Stimulated activated CD8-positive, alpha-beta memory T cell treated with anti-CD3 and anti-CD28 coated beads, Interleukin-15, amount 100 ng/mL, for 1 hour (primary cell): Measurements from ENCODE around the gene EDN3.

ENCODE experiments used
- DNase-seq: peaks from one replicate; pipeline ENCODE4 v3.0.0-alpha.2; 2020; ENCODE audit warnings: low read depth

The EDN3 gene

DNA sequence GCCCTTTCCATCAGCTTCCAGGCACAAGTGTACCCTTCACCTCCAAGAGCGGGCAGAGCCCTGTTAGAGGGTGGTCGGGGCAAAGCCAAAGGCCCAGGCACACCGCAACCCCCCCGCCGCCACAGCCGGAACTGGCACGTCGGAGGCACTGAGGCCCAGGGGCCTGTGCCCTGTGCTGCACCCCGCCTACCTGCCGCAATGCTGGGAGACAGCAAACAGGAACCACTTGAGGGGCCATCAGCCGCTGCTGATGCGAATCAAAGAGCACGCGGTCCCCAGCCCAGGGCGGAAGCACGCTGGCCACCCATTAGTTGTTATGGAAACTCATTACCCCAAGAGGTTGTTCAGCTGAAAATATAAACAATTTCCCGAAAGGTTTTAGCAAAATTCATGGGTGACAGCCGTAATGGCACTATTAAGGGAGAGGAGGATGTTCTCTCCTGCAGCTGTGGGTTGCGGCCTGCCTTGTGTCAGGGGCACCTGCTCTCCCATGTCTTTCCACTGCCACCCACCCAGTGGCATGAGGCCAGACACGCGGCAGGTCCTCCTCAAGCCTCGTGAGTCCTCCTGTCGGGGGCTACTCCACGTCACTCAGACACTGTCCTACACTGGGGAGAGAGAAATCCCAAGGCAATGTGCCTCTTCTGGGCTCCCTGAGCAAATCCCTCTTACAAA is 65.3 kb downstream of the EDN3 start:
- DNase-seq: no peak

DNA sequence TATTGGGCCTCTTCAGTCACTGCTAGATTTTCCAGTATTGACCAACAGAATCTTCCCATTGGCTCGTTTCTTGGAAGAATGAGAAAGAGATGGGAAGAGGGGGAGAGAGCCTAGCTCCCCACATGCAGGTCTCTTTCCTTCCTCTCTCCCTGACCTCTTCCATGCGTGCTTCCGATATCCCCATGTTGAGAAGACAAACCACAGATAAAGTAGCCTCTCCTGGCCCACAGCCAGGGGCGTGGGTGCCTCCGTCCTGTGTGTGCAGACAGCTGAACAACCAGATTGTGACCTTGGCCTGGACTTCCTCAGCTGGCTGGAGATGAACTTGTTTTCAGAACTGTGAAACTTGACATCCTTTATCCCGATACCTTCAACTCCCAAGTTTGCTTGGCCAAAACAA is 71.0 kb downstream of the EDN3 start:
- DNase-seq: no peak

DNA sequence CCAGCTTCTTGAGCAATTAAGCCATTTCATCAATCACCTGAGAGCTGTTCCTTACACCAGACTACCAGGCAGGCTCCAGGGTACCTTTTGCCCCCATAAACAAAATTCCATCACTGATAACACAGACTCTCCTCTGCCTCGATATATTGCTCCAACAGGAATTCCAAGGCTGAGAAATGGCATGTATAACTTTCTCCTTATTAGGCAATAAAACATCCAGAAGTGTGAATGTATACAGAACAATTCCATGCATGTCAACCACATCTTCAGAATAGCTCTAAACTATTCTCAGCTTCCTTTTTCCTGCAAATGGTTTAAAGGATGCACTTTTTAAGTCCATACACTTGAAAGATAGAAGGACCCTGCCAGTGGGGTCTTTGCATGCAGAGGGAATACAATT is 73.8 kb downstream of the EDN3 start:
- no peak for DNase-seq

- no peak for DNase-seq
Observed at GRCh38 chr20:59375541-59375940, 75.1 kb downstream of the EDN3 start.
